NB4 (cell line): ENCODE measurements around the gene EXOSC6.
"Not testable (repeated sequence)": the region's sequence is repeated elsewhere in the genome, so short reads cannot be mapped to it uniquely, and the experiment has no call there.

Experiments
- CTCF ChIP-seq: IDR thresholded peaks from one replicate; pipeline ENCODE4 v1.5.1; 2012; ENCODE audit warnings: low read depth, low read length
- POLR2A ChIP-seq: IDR thresholded peaks from 2 replicates; pipeline ENCODE4 v1.6.1; 2011; ENCODE audit warnings: mild to moderate bottlenecking; ENCODE audit not compliant: insufficient read length; ENCODE audit errors: extremely low read depth

GRCh38 chr16:70198230-70198629 is 53.5 kb downstream of the EXOSC6 start:
- TF ChIP-seq CTCF, POLR2A: not testable (repeated sequence)
